NCI-H1417 treated with DMSO at 0.1 percent for 48 hours (cell line): Measurements from ENCODE around the gene ARHGAP22.

Source experiments
- DNase-seq: peaks from one replicate; lab custom pipeline; 2025; lab: John Stamatoyannopoulos, UW

Gene ARHGAP22

DNA sequence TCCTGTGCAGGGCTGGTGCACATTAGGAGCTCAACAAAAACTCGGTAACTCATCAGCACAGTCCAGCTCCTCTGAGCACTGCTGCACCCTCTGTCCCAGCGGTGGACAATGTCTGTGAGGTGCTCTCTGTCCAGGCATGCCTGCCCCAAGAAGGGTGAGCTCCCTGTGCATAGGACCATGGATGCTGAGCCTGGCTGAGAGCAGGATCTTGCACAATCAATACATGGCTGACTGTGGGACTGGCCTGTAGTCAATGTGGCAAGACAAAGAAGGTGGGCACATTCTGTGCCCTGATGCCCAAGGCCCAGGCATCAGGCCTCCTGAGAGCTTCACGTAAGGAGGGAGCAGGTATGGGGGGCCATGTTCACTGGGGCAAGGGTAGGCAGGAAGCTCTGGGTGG is 17.1 kb downstream of the ARHGAP22 start:
- DNase-seq = no peak

GRCh38 chr10:48587101-48587500 is 17.8 kb downstream of the ARHGAP22 start:
- no peak for DNase-seq

DNA sequence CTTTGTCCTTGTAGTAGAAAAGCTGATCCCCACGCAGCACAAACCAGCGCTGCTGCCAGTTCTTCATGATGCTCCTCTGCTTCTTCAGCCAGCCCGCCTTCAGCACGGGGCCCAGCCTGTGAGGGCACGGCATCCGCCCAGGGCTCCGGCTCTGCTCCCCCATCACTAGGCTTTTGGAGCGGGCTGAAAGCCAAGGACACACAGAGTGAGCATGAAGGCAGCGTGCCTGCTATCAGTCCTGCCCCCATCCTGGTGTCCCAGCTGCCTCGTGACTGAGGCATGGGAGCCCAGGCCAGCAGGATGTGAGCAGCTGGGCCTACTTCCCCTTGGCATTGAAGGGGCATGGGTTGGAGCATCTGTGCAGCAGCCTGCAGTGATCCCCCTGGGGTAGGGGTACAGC is 21.9 kb downstream of the ARHGAP22 start:
- DNase-seq = no peak

DNA sequence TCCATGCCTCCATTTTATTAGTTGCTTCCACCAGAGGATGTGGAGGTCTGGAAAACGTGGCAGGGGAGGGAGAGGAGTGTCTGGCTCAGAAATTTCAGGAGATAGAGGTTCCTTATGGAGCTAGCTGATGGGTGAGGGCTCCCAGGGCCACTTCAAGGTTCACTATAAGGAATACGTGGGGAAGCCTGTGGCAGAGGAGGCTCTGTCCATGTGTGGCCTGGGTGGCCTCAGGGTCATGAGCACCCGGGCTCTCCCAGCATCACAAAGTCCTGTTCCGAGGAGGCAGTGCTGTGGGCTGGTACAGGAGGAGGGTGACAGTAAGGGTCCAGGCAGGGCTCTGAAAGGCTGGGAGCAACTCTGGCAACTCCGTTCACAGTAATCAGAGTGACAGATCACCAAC is 24.6 kb downstream of the ARHGAP22 start:
- no peak for DNase-seq

- DNase-seq = no peak
These were observed 25.5 kb downstream of the ARHGAP22 start for GRCh38 chr10:48579251-48579960.

DNA sequence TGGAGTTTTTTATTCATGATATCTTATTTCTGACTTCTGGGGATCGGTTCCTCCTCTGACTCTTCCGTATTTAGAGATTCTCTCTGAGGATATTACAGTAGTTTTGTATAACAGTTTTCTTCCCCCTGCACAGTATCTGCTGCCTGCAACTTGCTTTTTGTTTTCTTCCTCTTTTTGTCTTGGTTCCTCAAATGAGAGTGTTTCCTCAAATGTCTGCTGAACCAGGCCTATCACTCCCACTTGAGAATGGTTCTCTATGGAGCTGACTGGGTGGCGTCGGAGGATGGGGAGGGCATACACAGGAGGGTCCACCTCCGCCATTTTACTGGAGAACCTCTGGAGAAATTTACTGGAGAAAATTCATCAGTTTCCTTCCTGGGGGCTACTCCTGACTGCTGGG is 27.7 kb downstream of the ARHGAP22 start:
- DNase-seq = no peak

DNA sequence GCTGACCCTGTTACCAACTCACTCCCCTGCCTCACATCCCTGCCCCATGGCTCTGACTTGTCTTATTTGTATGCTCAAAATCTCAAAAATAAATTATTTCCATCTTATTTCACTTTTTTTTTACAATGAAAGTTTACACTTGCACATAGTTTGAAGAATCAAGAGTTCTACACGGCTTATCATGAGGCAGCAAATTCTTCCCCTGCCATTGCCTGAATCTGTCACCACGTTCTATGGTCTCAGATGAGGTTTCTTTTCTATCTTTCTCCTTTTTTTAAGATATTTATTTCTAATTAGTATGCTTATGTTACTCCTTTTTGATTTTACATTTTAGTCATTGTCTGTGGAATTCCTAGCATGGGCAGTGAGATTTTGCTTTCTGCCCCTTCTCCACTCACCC is 28.4 kb downstream of the ARHGAP22 start:
- no peak for DNase-seq

GRCh38 chr10:48575901-48576300 is 29.0 kb downstream of the ARHGAP22 start:
- DNase-seq = no peak

- no peak for DNase-seq
These were observed 30.0 kb downstream of the ARHGAP22 start for GRCh38 chr10:48574817-48575380.

DNA sequence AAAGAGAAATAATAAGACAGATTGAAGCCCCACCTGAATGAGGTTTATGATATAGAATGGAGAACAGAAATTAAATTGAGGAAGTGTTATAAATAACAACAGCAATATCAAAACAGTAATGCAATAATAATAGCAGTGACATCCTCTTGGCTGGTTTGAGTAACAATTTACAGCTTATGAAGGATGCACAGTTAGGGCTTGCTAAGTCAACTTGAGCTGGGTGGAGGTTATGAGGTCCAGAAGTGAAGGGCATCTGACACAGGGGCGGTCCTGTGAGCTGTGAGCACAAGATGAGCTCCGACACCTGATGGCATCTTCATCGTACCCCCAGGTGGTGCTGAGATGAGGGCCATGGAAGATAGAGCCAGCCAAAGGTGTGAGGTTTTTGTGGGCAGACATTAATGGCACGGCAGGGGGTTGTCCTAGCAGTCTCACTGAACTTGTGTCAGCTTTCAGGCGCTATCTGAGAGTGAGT is 30.5 kb downstream of the ARHGAP22 start:
- DNase-seq = no peak

DNA sequence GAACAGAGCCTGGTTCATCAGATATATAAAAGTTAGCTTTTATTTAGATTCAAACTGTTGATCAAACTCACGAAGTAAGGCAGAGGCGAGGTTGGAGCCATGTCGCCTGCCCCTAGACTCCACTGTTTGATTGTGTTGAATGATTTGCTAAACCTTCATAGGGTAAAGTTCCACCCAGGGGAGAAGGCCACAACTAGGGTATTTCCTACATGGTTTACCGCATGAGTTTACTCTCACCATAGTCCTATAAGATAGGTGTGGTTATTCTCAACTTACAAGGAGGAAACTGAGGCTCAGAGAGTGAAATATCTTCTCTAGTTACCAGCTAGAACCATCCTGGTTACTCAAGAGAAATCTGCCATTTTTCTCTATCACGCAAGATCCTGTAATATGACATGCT is 31.8 kb downstream of the ARHGAP22 start:
- DNase-seq = no peak

GRCh38 chr10:48572414-48572813 is 32.5 kb downstream of the ARHGAP22 start:
- no peak for DNase-seq

DNA sequence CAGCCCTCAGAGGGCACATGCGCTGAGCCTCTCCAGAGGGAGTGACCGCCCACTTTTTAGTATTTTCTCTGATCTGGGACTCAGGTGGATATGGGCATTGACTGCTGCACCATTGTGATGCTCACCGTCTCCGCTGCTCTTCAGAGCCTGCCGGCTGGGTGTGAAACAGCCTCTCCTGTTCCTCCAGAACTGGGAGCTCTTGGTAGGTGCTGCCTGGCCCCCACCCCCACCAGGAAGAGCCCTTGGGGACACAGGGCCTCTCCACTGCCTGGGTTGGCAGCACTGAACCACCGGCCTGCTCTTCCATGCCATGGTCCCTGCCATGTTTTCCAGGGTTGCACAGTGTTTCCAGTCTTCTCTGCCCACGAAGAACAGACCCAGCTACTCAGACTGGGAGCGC is 36.3 kb downstream of the ARHGAP22 start:
- DNase-seq = no peak

GRCh38 chr10:48568131-48568530 is 36.7 kb downstream of the ARHGAP22 start:
- DNase-seq = no peak

DNA sequence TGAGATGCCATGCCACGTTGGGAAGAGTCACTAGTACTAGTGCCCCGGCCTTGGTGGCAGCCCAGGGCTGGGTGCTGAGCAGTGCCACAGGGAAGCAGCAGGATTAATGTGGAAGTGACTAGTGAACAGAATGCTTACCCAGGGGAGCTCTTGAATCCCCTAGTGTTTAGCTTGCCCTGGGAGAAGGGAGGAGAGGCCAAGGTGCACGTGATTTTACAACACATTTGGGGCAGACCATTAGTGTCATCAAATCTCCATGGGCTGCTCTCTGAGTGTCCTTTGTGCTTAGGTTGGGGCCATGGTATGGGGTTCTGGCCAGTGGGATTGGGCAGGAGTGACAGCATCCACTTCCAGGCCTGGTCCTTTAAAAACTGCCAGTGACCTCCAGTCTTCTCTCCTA is 37.5 kb downstream of the ARHGAP22 start:
- DNase-seq = no peak

- no peak for DNase-seq
These were observed 40.3 kb downstream of the ARHGAP22 start for GRCh38 chr10:48564466-48565160.

DNA sequence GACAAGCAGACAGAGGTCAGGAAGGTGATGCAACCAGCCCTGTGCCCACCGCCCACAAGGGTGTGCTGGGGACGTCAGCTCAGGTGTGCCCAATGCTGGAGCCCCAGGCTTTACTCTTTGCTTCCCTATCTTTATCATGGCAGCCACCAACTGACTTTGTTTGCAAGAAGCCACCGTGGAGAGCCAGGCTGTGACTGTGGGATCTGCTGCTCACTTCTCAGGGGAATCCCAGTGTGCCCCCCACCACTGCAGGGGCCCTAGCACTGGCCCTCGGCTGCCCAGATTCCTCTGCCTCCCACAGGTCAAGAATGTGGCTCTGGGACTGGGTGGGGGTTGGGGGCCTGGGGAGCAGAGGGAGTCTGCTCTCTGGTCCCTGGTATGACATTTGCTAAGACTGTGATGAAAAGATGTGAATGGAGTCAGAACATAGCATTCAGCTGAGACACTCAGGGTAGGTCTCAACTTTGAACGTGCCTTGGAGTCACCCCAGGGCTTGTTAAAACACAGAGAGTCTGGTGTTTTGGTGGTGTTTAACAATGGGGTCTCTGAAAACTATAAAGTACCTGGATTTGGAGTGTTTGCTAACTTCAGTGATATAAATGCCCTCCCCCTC is 47.3 kb downstream of the ARHGAP22 start:
- DNase-seq = no peak

DNA sequence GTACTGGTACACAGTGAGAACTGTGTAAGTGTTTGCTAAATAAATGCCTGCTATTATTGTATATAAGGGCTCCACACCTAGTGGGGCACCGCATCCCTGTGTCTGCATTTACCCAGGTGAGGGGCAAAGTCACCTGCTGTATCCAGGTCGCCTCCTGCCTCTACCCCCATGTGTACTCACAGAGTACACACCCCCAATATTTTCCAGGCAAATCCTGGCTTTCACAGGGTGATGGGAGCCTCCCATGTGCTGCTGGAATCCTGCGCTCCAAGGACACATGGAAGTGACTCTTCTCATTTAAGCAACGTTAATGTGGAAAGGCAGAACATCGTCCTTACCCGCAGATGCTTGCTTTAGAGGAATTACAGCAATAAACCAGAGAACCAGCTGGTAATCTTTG is 48.2 kb downstream of the ARHGAP22 start:
- no peak for DNase-seq

DNA sequence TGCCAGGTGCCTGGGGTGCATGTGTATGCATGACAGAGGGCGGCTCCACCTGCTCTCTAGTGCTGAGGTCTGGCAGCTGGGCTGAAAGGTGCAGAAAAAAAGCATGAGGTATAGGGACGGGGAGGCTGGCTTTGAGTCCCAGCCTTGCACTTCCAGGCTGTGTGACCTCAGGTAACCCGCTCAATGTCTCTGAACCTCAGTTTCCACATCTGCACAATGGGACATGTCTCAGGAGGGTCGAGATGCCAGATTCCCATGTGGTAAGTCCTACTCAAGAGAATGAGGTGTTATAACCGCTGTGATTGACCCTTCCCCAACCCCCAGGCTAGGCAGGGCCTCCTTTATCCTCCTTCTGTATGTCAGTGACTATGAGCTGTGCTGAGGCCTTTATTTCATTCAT is 48.8 kb downstream of the ARHGAP22 start:
- DNase-seq = no peak

DNA sequence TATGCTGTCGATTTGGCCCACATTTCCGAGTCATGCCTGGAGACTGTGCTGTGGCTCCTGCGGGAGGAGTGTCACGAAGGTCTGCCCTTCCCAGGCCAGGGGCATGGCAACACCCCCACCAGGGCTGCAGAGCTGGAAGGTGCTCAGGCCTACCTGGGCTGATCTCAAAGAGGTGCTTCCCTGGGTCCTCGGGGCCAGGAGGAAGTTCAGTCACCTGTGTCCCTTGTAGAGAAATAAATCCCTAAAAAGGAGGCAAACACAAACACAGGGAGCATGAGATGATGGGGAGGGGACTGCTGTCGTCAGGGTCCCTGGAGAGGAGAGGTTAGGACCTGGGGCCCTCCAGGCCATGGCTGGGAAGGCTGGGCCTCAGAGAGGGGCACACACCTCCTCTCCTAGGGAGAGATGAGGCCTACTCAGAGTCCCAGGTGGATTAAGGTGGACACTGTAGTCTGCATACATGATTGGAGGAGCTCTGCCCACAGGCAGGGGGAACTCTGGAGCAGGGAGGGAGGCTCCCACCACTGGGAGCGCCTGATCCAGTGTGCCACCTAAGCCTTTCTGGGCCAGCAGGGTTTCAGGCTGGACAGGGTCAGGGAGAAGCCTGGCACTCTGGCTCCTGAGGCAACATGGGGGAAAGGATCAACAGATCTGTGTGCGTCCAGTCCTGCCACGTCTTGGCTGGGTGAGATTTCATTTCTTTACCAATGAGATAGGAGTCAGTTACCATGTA is 49.4 kb downstream of the ARHGAP22 start:
- no peak for DNase-seq

DNA sequence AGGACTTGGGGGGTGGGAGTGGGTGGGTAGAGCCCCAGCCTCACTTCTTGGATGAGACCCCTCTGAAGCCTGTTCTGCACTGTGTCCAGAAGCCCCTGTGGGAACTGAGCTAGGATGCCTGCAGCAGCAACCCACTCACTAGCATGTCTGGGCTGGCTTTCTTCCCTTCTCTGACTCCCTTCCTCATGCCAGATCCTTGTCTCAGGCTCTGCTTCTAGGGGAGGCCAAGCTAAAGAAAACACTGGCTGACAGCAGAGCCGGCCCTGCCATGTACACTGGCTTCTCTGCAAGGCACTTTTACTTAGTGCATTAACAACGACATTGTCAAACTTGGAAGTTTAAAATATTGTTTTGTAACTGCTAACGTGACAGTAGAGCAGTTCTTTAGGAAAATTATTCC is 50.2 kb downstream of the ARHGAP22 start:
- no peak for DNase-seq

GRCh38 chr10:48554246-48554645 is 50.6 kb downstream of the ARHGAP22 start:
- DNase-seq = no peak
